Sigmoid colon (tissue), 4 donors: ENCODE measurements around the gene PDZRN3.

Source experiments
- POLR2AphosphoS5 ChIP-seq, 4 donors: sonication (generic); formaldehyde crosslinking; IDR thresholded peaks; one replicate each; pipeline ENCODE4 v1.6.1; 2017; ENCODE audit warnings: antibody characterized with exemption in 4 of 4
- TF ChIP-seq, protein P1 (sequence below), 4 experiments: fragments of 450-650 bp in 3 of 4; fragments of 200-600 bp in 1 of 4; IDR thresholded peaks; one replicate each; pipeline ENCODE4 v1.5.1; 2016 to 2019; ENCODE audit warnings: antibody characterized with exemption in 4 of 4, mild to moderate bottlenecking in 3 of 4, moderate library complexity in 2 of 4

DNA sequence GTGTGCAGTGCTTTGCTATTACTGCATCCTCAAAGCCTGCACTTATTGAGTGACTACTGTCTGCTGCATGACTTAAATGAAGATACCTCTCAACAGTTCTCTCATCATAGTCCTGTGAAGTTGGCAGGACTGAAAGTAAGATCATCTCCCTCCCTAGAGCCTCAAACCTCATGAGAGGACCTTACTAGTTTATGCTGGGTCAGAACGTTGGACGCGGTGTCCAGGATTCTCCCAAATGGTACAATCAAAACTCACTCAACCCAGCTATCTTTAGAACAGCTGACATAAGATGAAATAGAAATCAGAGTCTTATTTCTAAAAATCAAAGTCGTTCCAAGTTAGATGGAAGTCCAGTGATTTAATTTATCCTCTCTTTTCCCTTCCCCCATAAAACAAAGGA is 219.7 kb downstream of the PDZRN3 start:
- TF ChIP-seq, protein P1, sequence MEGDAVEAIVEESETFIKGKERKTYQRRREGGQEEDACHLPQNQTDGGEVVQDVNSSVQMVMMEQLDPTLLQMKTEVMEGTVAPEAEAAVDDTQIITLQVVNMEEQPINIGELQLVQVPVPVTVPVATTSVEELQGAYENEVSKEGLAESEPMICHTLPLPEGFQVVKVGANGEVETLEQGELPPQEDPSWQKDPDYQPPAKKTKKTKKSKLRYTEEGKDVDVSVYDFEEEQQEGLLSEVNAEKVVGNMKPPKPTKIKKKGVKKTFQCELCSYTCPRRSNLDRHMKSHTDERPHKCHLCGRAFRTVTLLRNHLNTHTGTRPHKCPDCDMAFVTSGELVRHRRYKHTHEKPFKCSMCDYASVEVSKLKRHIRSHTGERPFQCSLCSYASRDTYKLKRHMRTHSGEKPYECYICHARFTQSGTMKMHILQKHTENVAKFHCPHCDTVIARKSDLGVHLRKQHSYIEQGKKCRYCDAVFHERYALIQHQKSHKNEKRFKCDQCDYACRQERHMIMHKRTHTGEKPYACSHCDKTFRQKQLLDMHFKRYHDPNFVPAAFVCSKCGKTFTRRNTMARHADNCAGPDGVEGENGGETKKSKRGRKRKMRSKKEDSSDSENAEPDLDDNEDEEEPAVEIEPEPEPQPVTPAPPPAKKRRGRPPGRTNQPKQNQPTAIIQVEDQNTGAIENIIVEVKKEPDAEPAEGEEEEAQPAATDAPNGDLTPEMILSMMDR (IDR thresholded peaks at IDR 0.05), result no peak
- TF ChIP-seq POLR2AphosphoS5 (IDR thresholded peaks at IDR 0.05), result no peak
